Hepatocyte (in vitro differentiated cells): Measurements from ENCODE around the gene SEC14L2.

ENCODE experiments used
- EZH2 ChIP-seq: fragments of 200-600 bp; sonication (generic); IDR thresholded peaks from 2 replicates; pipeline ENCODE4 v1.6.1; 2016; ENCODE audit warnings: antibody characterized with exemption, mild to moderate bottlenecking, borderline replicate concordance
- TF ChIP-seq, protein P1 (sequence below): fragments of 200-600 bp; sonication (generic); IDR thresholded peaks from 2 replicates; pipeline ENCODE4 v1.5.1; 2016; ENCODE audit warnings: antibody characterized with exemption, mild to moderate bottlenecking; ENCODE audit not compliant: poor library complexity

DNA sequence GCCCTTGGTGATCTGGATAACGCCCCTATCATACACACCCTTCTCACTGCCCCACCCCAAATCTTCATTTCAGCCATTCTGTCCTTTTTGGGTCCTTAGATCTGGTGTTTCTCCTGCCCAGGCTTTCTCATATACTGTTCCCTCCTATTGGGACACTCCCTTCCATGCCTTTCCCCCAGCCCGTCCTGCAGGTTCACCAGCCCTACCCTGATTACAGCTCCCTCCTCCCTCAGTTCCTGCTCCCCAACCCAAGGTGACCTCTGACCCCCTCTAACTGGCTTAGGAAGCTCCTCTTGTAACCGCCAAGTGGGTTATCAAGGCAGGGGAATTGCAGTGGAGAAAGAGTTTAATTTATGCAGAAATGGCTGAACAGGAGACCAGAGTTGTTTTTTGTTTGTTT is 41.7 kb downstream of the SEC14L2 start:
- no peak for TF ChIP-seq EZH2
- TF ChIP-seq, protein P1, sequence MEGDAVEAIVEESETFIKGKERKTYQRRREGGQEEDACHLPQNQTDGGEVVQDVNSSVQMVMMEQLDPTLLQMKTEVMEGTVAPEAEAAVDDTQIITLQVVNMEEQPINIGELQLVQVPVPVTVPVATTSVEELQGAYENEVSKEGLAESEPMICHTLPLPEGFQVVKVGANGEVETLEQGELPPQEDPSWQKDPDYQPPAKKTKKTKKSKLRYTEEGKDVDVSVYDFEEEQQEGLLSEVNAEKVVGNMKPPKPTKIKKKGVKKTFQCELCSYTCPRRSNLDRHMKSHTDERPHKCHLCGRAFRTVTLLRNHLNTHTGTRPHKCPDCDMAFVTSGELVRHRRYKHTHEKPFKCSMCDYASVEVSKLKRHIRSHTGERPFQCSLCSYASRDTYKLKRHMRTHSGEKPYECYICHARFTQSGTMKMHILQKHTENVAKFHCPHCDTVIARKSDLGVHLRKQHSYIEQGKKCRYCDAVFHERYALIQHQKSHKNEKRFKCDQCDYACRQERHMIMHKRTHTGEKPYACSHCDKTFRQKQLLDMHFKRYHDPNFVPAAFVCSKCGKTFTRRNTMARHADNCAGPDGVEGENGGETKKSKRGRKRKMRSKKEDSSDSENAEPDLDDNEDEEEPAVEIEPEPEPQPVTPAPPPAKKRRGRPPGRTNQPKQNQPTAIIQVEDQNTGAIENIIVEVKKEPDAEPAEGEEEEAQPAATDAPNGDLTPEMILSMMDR, result no peak
